Memory B cell (primary cell): ENCODE results near the gene PTPN11.
"Not testable (repeated sequence)": the region's sequence is repeated elsewhere in the genome, so short reads cannot be mapped to it uniquely, and the experiment has no call there.

Source experiments
- ATAC-seq: fragments of 150-1000 bp; cut with Tn5 transposase; 2 replicates; pipeline ENCODE4 v1.10.0; 2021; ENCODE audit warnings: low read depth, mild to moderate bottlenecking, moderate library complexity
- DNase-seq, 2 donors: peaks; one replicate each; pipeline ENCODE4 v3.0.0; 2022; ENCODE audit warnings: low spot score in 2 of 2
- H3K27ac Mint-ChIP-seq: one replicate; pipeline ENCODE4 v1.8.0; 2022; ENCODE audit warnings: mild to moderate bottlenecking, moderate library complexity, mixed read lengths
- H3K27me3 Mint-ChIP-seq: one replicate; pipeline ENCODE4 v1.8.0; 2022; ENCODE audit warnings: mixed read lengths
- H3K36me3 Mint-ChIP-seq: one replicate; pipeline ENCODE4 v1.8.0; 2022; ENCODE audit warnings: mild to moderate bottlenecking, mixed read lengths
- H3K4me1 Mint-ChIP-seq: one replicate; pipeline ENCODE4 v1.8.0; 2022; ENCODE audit warnings: mixed read lengths
- H3K4me3 Mint-ChIP-seq: one replicate; pipeline ENCODE4 v1.8.0; 2022; ENCODE audit warnings: mild to moderate bottlenecking, moderate library complexity, mixed read lengths
- H3K9me3 Mint-ChIP-seq: one replicate; pipeline ENCODE4 v1.8.0; 2022; ENCODE audit warnings: mixed read lengths

PTPN11 gene

GRCh38 chr12:112418608-112419296 is at the start of gene PTPN11:
TSS of gene PTPN11 (plus strand) at chr12:112418947. CDS start at chr12:112419112, 165 bp downstream.
- peaks cover 22% of the 10 kb centered on the region for H3K4me1 Mint-ChIP-seq
- H3K9me3 Mint-ChIP-seq, result no peaks in the 10 kb centered on the region
- peak within 1 kb of the TSS; percentile 98 for H3K27ac Mint-ChIP-seq
- ATAC-seq, result peak; percentile 86
- H3K4me3 Mint-ChIP-seq, result peak within 1 kb of the TSS; percentile 99
- peak; percentile 88 to 98 for DNase-seq
- no peaks in the 10 kb centered on the region for H3K36me3 Mint-ChIP-seq
- H3K27me3 Mint-ChIP-seq, result no peaks in the 10 kb centered on the region

GRCh38 chr12:112370199-112370598 is 48.5 kb upstream of the PTPN11 start:
- DNase-seq (no peak), ATAC-seq (no peak)
- peaks cover 4% of the 10 kb centered on the region for H3K36me3 Mint-ChIP-seq
- peaks cover 13% of the 10 kb centered on the region for H3K4me1 Mint-ChIP-seq
- H3K9me3 Mint-ChIP-seq, result no peaks in the 10 kb centered on the region
- H3K27ac Mint-ChIP-seq, result no peak overlapping the region
- no peak overlapping the region for H3K4me3 Mint-ChIP-seq
- no peaks in the 10 kb centered on the region for H3K27me3 Mint-ChIP-seq

- no peaks in the 10 kb centered on the region for H3K9me3 Mint-ChIP-seq
- H3K36me3 Mint-ChIP-seq, result peaks cover 4% of the 10 kb centered on the region
- DNase-seq, result no peak
- no peak for ATAC-seq
- peaks cover 13% of the 10 kb centered on the region for H3K4me1 Mint-ChIP-seq
- no peak overlapping the region for H3K27ac Mint-ChIP-seq
- H3K27me3 Mint-ChIP-seq, result no peaks in the 10 kb centered on the region
- no peak overlapping the region for H3K4me3 Mint-ChIP-seq
Observed at GRCh38 chr12:112370868-112371510, 47.8 kb upstream of the PTPN11 start.

GRCh38 chr12:112374166-112374740 is 44.5 kb upstream of the PTPN11 start:
- Mint-ChIP-seq H3K4me3 (no peak overlapping the region), H3K36me3 (peaks cover 2% of the 10 kb centered on the region), H3K27me3 (no peaks in the 10 kb centered on the region), H3K9me3 (no peaks in the 10 kb centered on the region), H3K4me1 (peaks cover 14% of the 10 kb centered on the region), H3K27ac (no peak overlapping the region)
- ATAC-seq (no peak), DNase-seq (no peak)

- ATAC-seq (no peak), DNase-seq (no peak)
- no peak overlapping the region for H3K27ac Mint-ChIP-seq
- H3K4me3 Mint-ChIP-seq, result no peak overlapping the region
- peaks cover 2% of the 10 kb centered on the region for H3K36me3 Mint-ChIP-seq
- peaks cover 10% of the 10 kb centered on the region for H3K4me1 Mint-ChIP-seq
- no peaks in the 10 kb centered on the region for H3K9me3 Mint-ChIP-seq
- H3K27me3 Mint-ChIP-seq, result no peaks in the 10 kb centered on the region
Observed at GRCh38 chr12:112375105-112375504, 43.6 kb upstream of the PTPN11 start.

- no peak for DNase-seq
- no peak for ATAC-seq
- Mint-ChIP-seq H3K27ac (peak overlapping the region; percentile 88), H3K36me3 (no peaks in the 10 kb centered on the region), H3K4me3 (peak overlapping the region; percentile 93), H3K9me3 (no peaks in the 10 kb centered on the region), H3K4me1 (peaks cover 17% of the 10 kb centered on the region), H3K27me3 (no peaks in the 10 kb centered on the region)
Observed at GRCh38 chr12:112380663-112381405, 37.9 kb upstream of the PTPN11 start.

- peak in 1 of 2 donors; percentile 14 for DNase-seq
- peak; percentile 42 for ATAC-seq
- Mint-ChIP-seq H3K9me3 (no peaks in the 10 kb centered on the region), H3K27me3 (no peaks in the 10 kb centered on the region), H3K36me3 (no peaks in the 10 kb centered on the region), H3K4me1 (peaks cover 16% of the 10 kb centered on the region), H3K4me3 (peak overlapping the region; percentile 93), H3K27ac (peak overlapping the region; percentile 88)
Observed at GRCh38 chr12:112381406-112381882, 37.3 kb upstream of the PTPN11 start.

- Mint-ChIP-seq H3K4me1 (peaks cover 14% of the 10 kb centered on the region), H3K27me3 (no peaks in the 10 kb centered on the region), H3K4me3 (peak within 1 kb of the TSS; percentile 98), H3K36me3 (no peaks in the 10 kb centered on the region), H3K9me3 (no peaks in the 10 kb centered on the region), H3K27ac (peak within 1 kb of the TSS; percentile 88)
- peak; percentile 94 for ATAC-seq
- DNase-seq, result peak; percentile 83 to 86
Observed at GRCh38 chr12:112381883-112382796, 36.6 kb upstream of the PTPN11 start, which contains the start of gene HECTD4. TSS of gene HECTD4 (minus strand) at chr12:112382431. CDS start at chr12:112382128, 303 bp downstream.

GRCh38 chr12:112382866-112383265 is 35.9 kb upstream of the PTPN11 start:
- DNase-seq, result no peak
- H3K27me3 Mint-ChIP-seq, result peaks cover 2% of the 10 kb centered on the region
- H3K9me3 Mint-ChIP-seq, result no peaks in the 10 kb centered on the region

GRCh38 chr12:112386726-112387125 is 32.0 kb upstream of the PTPN11 start:
- no peaks in the 10 kb centered on the region for H3K36me3 Mint-ChIP-seq
- H3K4me1 Mint-ChIP-seq, result peaks cover 6% of the 10 kb centered on the region
- DNase-seq (no peak), ATAC-seq (no peak)
- H3K4me3 Mint-ChIP-seq, result no peak overlapping the region
- no peak overlapping the region for H3K27ac Mint-ChIP-seq
- H3K27me3 Mint-ChIP-seq, result peaks cover 4% of the 10 kb centered on the region
- H3K9me3 Mint-ChIP-seq, result no peaks in the 10 kb centered on the region

More at GRCh38 chr12:112382866-112383265, 35.9 kb upstream of the PTPN11 start:
- H3K4me3 Mint-ChIP-seq, result peak overlapping the region; percentile 98
- ATAC-seq, result no peak
- H3K36me3 Mint-ChIP-seq, result no peaks in the 10 kb centered on the region
- H3K4me1 Mint-ChIP-seq, result peaks cover 18% of the 10 kb centered on the region
- H3K27ac Mint-ChIP-seq, result peak overlapping the region; percentile 88

- DNase-seq (no peak), ATAC-seq (no peak)
- Mint-ChIP-seq H3K27ac (no peak overlapping the region), H3K4me1 (peaks cover 4% of the 10 kb centered on the region), H3K9me3 (no peaks in the 10 kb centered on the region), H3K36me3 (no peaks in the 10 kb centered on the region), H3K27me3 (peaks cover 4% of the 10 kb centered on the region), H3K4me3 (no peak overlapping the region)
Observed at GRCh38 chr12:112389228-112389627, 29.5 kb upstream of the PTPN11 start.

GRCh38 chr12:112389922-112390654 is 28.7 kb upstream of the PTPN11 start:
- not testable (repeated sequence) for H3K36me3 Mint-ChIP-seq, H3K4me3 Mint-ChIP-seq, H3K9me3 Mint-ChIP-seq, H3K27me3 Mint-ChIP-seq, H3K27ac Mint-ChIP-seq, H3K4me1 Mint-ChIP-seq, ATAC-seq, DNase-seq
